Activated T-helper 2 cell treated with anti-CD3 and anti-CD28 coated beads, Interferon-gamma antibody, Interleukin-2, Interleukin-4, amounts not matched to agents 10 μg/mL and 5 μg/mL and 100 μg/mL, durations not matched to agents 14 hours and 24 hours and 36 hours (primary cell): Measurements from ENCODE around the gene MED12L. TPM values are rescaled to one million over a fixed set of nuclear protein-coding genes. Genes with fewer than 3 reads are reported as not detected.

Experiments used
- DNase-seq: peaks from one replicate; pipeline ENCODE4 v3.0.0; 2021; ENCODE audit warnings: low spot score
- H3K27ac Mint-ChIP-seq: one replicate; pipeline ENCODE4 v1.8.0; 2021; ENCODE audit warnings: mixed read lengths
- H3K27me3 Mint-ChIP-seq: one replicate; pipeline ENCODE4 v1.8.0; 2021; ENCODE audit warnings: low read depth, mixed read lengths
- H3K36me3 Mint-ChIP-seq: one replicate; pipeline ENCODE4 v1.8.0; 2021; ENCODE audit warnings: low read depth, mixed read lengths
- H3K4me1 Mint-ChIP-seq: one replicate; pipeline ENCODE4 v1.8.0; 2021; ENCODE audit warnings: low read depth, mixed read lengths
- H3K4me3 Mint-ChIP-seq: one replicate; pipeline ENCODE4 v1.8.0; 2021; ENCODE audit warnings: low read depth, mild to moderate bottlenecking, moderate library complexity, mixed read lengths
- H3K9me3 Mint-ChIP-seq: one replicate; pipeline ENCODE4 v1.8.0; 2021; ENCODE audit warnings: mixed read lengths
- intact Hi-C: fragments of 100-400 bp; cut with micrococcal nuclease; formaldehyde crosslinking; loops from one replicate; pipeline ENCODE4 v1.15.1; 2023
- total RNA-seq: library from RNA; stranded (reverse); gene quantifications from 2 replicates; pipeline ENCODE4 v1.2.3, GENCODE V29; 2022

Gene MED12L
- total RNA-seq, 1 donor from 2014 or later, result 8.7 TPM

DNA sequence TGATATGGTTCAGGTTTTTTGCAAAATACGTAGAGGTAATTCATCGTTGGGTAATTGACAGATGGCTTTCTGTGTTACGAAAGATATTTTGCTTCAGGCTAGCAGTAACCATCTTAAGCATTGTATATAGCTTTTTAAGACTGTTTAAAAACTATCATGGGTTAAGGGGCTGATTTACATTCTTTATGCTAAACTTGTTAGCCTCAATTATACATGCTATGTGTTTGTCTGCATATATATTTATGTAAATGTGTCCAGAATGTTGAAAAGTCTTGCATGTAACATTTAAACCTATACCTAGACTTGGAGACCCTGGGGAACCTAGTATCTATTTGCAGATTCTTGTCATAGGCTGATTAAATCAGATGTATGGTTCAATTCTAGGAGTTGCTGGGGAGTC is 204.0 kb downstream of the MED12L start:
- Mint-ChIP-seq H3K4me1 (peaks cover 20% of the 10 kb centered on the region), H3K36me3 (no peaks in the 10 kb centered on the region), H3K27me3 (peaks cover 4% of the 10 kb centered on the region), H3K27ac (no peak overlapping the region), H3K9me3 (no peaks in the 10 kb centered on the region), H3K4me3 (no peak overlapping the region)
- no peak for DNase-seq
- intact Hi-C loops, result loop anchor here (10.0 kb wide), 2 partner anchors 205 to 365 kb away; partner anchors contain the start of gene MED12L

- no peak for DNase-seq
- Mint-ChIP-seq H3K27me3 (peaks cover 4% of the 10 kb centered on the region), H3K36me3 (no peaks in the 10 kb centered on the region), H3K27ac (no peak overlapping the region), H3K9me3 (no peaks in the 10 kb centered on the region), H3K4me1 (peaks cover 18% of the 10 kb centered on the region), H3K4me3 (no peak overlapping the region)
- intact Hi-C loops, result loop anchor here (1.0 to 10.0 kb wide), 3 partner anchors 38 to 548 kb away; no protein-coding TSS in a partner anchor
These were observed 205.2 kb downstream of the MED12L start for GRCh38 chr3:151290673-151291072.

GRCh38 chr3:151293127-151293526 is 207.7 kb downstream of the MED12L start:
- peaks cover 7% of the 10 kb centered on the region for H3K27me3 Mint-ChIP-seq
- H3K27ac Mint-ChIP-seq, result no peak overlapping the region
- no peak for DNase-seq
- peaks cover 14% of the 10 kb centered on the region for H3K4me1 Mint-ChIP-seq
- H3K36me3 Mint-ChIP-seq, result no peaks in the 10 kb centered on the region
- intact Hi-C loops, result loop anchor here (10.0 kb wide), 1 partner anchor 132 kb away; no protein-coding TSS in a partner anchor
- H3K4me3 Mint-ChIP-seq, result no peak overlapping the region
- H3K9me3 Mint-ChIP-seq, result no peaks in the 10 kb centered on the region

- Mint-ChIP-seq H3K27ac (no peak overlapping the region), H3K4me3 (no peak overlapping the region), H3K36me3 (no peaks in the 10 kb centered on the region), H3K9me3 (no peaks in the 10 kb centered on the region), H3K27me3 (peaks cover 4% of the 10 kb centered on the region), H3K4me1 (peaks cover 15% of the 10 kb centered on the region)
- no peak for DNase-seq
- intact Hi-C loops, result loop anchor here (10.0 kb wide), 1 partner anchor 129 kb away; no protein-coding TSS in a partner anchor
These were observed 210.8 kb downstream of the MED12L start for GRCh38 chr3:151296226-151296625.

- Mint-ChIP-seq H3K9me3 (no peaks in the 10 kb centered on the region), H3K27me3 (peaks cover 4% of the 10 kb centered on the region), H3K27ac (no peak overlapping the region), H3K36me3 (no peaks in the 10 kb centered on the region), H3K4me3 (no peak overlapping the region), H3K4me1 (peaks cover 21% of the 10 kb centered on the region)
- intact Hi-C loops, result loop anchor here (10.0 kb wide), 1 partner anchor 127 kb away; no protein-coding TSS in a partner anchor
- no peak for DNase-seq
These were observed 212.0 kb downstream of the MED12L start for GRCh38 chr3:151297429-151297828.

DNA sequence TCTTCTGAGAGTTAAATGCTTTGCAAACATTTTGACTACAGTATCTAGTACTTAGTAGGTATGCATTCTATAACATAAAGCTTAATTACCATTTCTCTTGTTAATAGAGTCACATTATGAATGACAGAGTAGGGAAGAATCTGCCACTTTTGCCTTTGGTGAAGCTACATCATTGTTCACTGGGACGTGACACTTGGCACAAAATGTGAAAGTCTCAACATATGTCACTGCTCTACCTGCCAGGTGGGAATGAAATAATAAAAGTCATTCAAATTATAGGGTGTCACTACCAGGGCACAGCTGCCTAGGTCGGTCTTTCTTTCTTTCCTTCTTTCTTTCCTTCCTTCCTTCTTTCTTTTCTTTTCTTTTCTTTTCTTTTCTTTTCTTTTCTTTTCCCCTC is 213.5 kb downstream of the MED12L start:
- peaks cover 4% of the 10 kb centered on the region for H3K27me3 Mint-ChIP-seq
- peaks cover 32% of the 10 kb centered on the region for H3K4me1 Mint-ChIP-seq
- intact Hi-C loops, result loop anchor here (10.0 kb wide), 1 partner anchor 126 kb away; no protein-coding TSS in a partner anchor
- peaks cover 5% of the 10 kb centered on the region for H3K36me3 Mint-ChIP-seq
- H3K27ac Mint-ChIP-seq, result no peak overlapping the region
- no peak overlapping the region for H3K4me3 Mint-ChIP-seq
- no peaks in the 10 kb centered on the region for H3K9me3 Mint-ChIP-seq
- DNase-seq, result no peak

DNA sequence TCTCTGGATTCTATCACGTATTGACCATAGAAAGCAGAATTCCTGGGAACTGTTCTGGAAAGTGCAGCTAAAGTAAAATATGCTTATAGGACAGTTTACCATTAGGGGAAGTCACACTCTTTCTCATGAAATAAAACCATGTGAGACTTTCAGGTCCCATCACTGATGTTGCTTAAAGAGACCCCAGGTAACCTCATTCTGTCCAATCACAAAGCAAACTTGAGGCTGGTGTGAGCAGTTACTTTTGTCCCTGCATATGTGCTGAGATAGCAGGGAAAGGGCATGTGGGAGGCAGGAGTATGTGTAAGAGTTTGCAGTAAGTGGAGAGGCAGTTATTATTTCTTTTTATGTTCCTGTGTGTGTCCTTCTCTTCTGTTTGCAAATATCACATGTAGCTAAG is 215.1 kb downstream of the MED12L start:
- DNase-seq, result no peak
- H3K27me3 Mint-ChIP-seq, result peaks cover 4% of the 10 kb centered on the region
- H3K36me3 Mint-ChIP-seq, result peaks cover 5% of the 10 kb centered on the region
- H3K4me3 Mint-ChIP-seq, result no peak overlapping the region
- no peaks in the 10 kb centered on the region for H3K9me3 Mint-ChIP-seq
- H3K27ac Mint-ChIP-seq, result peak overlapping the region; percentile 42
- H3K4me1 Mint-ChIP-seq, result peaks cover 42% of the 10 kb centered on the region
- intact Hi-C loops, result loop anchor here (2.0 to 10.0 kb wide), 5 partner anchors 78 to 1394 kb away; partner anchors contain the start of genes EIF2A, SERP1 and SUCNR1

- Mint-ChIP-seq H3K36me3 (peaks cover 5% of the 10 kb centered on the region), H3K27ac (peak overlapping the region; percentile 28), H3K9me3 (no peaks in the 10 kb centered on the region), H3K4me1 (peaks cover 55% of the 10 kb centered on the region), H3K4me3 (no peak overlapping the region), H3K27me3 (peaks cover 2% of the 10 kb centered on the region)
- no peak for DNase-seq
- intact Hi-C loops, result loop anchor here (2.0 to 10.0 kb wide), 5 partner anchors 77 to 1393 kb away; partner anchors contain the start of genes EIF2A, SERP1 and SUCNR1
These were observed 216.3 kb downstream of the MED12L start for GRCh38 chr3:151301787-151302186.

GRCh38 chr3:151303751-151304150 is 218.3 kb downstream of the MED12L start:
- DNase-seq, result no peak
- H3K9me3 Mint-ChIP-seq, result no peaks in the 10 kb centered on the region
- H3K4me3 Mint-ChIP-seq, result no peak overlapping the region
- peaks cover 73% of the 10 kb centered on the region for H3K4me1 Mint-ChIP-seq
- intact Hi-C loops, result loop anchor here (10.0 kb wide), 4 partner anchors 571 to 1391 kb away; partner anchors contain the start of genes EIF2A, SERP1 and SUCNR1
- peak overlapping the region; percentile 49 for H3K27ac Mint-ChIP-seq
- no peaks in the 10 kb centered on the region for H3K27me3 Mint-ChIP-seq
- H3K36me3 Mint-ChIP-seq, result peaks cover 5% of the 10 kb centered on the region

GRCh38 chr3:151305060-151305774 is 219.8 kb downstream of the MED12L start:
- intact Hi-C loops, result loop anchor here (1.0 to 10.0 kb wide), 15 partner anchors 11 to 1390 kb away; partner anchors contain the start of genes EIF2A, GPR87, SERP1 and SIAH2
- Mint-ChIP-seq H3K4me3 (no peak overlapping the region), H3K27me3 (no peaks in the 10 kb centered on the region), H3K4me1 (peaks cover 85% of the 10 kb centered on the region), H3K27ac (peak overlapping the region; percentile 88), H3K9me3 (no peaks in the 10 kb centered on the region), H3K36me3 (peaks cover 5% of the 10 kb centered on the region)
- no peak for DNase-seq

GRCh38 chr3:151305775-151306151 is 220.3 kb downstream of the MED12L start:
- H3K27me3 Mint-ChIP-seq, result no peaks in the 10 kb centered on the region
- H3K9me3 Mint-ChIP-seq, result no peaks in the 10 kb centered on the region
- H3K4me1 Mint-ChIP-seq, result peaks cover 83% of the 10 kb centered on the region
- DNase-seq, result no peak
- peaks cover 5% of the 10 kb centered on the region for H3K36me3 Mint-ChIP-seq
- peak overlapping the region; percentile 88 for H3K27ac Mint-ChIP-seq
- peak overlapping the region; percentile 46 for H3K4me3 Mint-ChIP-seq
- intact Hi-C loops, result loop anchor here (1.0 to 10.0 kb wide), 15 partner anchors 11 to 1389 kb away; partner anchors contain the start of genes EIF2A, GPR87, SERP1 and SIAH2

GRCh38 chr3:151306168-151306810 is 220.8 kb downstream of the MED12L start:
- H3K4me1 Mint-ChIP-seq, result peaks cover 78% of the 10 kb centered on the region
- H3K9me3 Mint-ChIP-seq, result no peaks in the 10 kb centered on the region
- H3K36me3 Mint-ChIP-seq, result peaks cover 5% of the 10 kb centered on the region
- peak overlapping the region; percentile 46 for H3K4me3 Mint-ChIP-seq
- no peaks in the 10 kb centered on the region for H3K27me3 Mint-ChIP-seq
- DNase-seq, result no peak
- intact Hi-C loops, result loop anchor here (5.0 to 10.0 kb wide), 8 partner anchors 544 to 1389 kb away; partner anchors contain the start of genes EIF2A, SERP1, SIAH2 and SUCNR1
- H3K27ac Mint-ChIP-seq, result peak overlapping the region; percentile 88
